Endothelial cell of umbilical vein (primary cell): ENCODE results near the gene KLC3. TPM values are rescaled to one million over a fixed set of nuclear protein-coding genes. Genes with fewer than 3 reads are reported as not detected.
A peak's percentile ranks its signal among the peaks of the same experiment; 100 is the strongest.

Source experiments
- BruUV-seq: library from RNA; stranded (reverse); fragments of 400-500 nt; replicated peaks from 2 replicates; lab custom pipeline; 2021; lab: Mats Ljungman, UMichigan
- CTCF ChIA-PET: fragments of 300-600, 350-600 bp; sonication (Branson Sonifier 250); formaldehyde crosslinking; loops from one replicate; lab custom pipeline; 2021; ENCODE audit warnings: antibody characterized with exemption, inconsistent platforms; lab: Charles Lee
- POLR2A ChIA-PET: fragments of 300-600, 350-600 bp; sonication (Branson Sonifier 250); formaldehyde crosslinking; loops from one replicate; lab custom pipeline; 2021; ENCODE audit warnings: antibody characterized with exemption, inconsistent platforms; lab: Charles Lee
- DNase-seq: peaks from one replicate; pipeline ENCODE4 v3.0.0-alpha.2; 2011; ENCODE audit warnings: low read depth, low spot score
- FAIRE-seq: peaks from 2 replicates; lab custom pipeline; 2011; peaks lifted over from hg19 to GRCh38; lab: Jason Lieb, UNC
- H2AFZ ChIP-seq: 2 replicates; pipeline ENCODE4 v1.6.0; 2012; ENCODE audit warnings: low read depth, low read length, control low read depth, inconsistent platforms
- H3K27ac ChIP-seq: 2 replicates; pipeline ENCODE4 v1.5.1; 2011; ENCODE audit warnings: low read depth, mild to moderate bottlenecking, control low read depth, low read length, moderate library complexity; ENCODE audit not compliant: insufficient read depth
- H3K27me3 ChIP-seq, 2 experiments: 2 replicates each; pipeline versions ENCODE4 v1.6.0 to v1.6.1; 2011; ENCODE audit warnings: low read length in 2 of 2, mixed read lengths in 1 of 2; ENCODE audit not compliant: control insufficient read depth in 2 of 2, insufficient read depth in 2 of 2
- H3K36me3 ChIP-seq, 2 experiments: 2 replicates in 1 of 2; 3 replicates in 1 of 2; pipeline ENCODE4 v1.5.1; 2011; ENCODE audit warnings: low read length in 2 of 2, mild to moderate bottlenecking in 1 of 2, moderate library complexity in 1 of 2; ENCODE audit not compliant: control insufficient read depth in 2 of 2, insufficient read depth in 2 of 2; ENCODE audit errors: extremely low read depth in 1 of 2
- H3K4me1 ChIP-seq: 3 replicates; pipeline ENCODE4 v1.5.1; 2011; ENCODE audit warnings: mild to moderate bottlenecking, low read length; ENCODE audit not compliant: control insufficient read depth, insufficient read depth; ENCODE audit errors: extremely low read depth
- H3K4me2 ChIP-seq: 2 replicates; pipeline ENCODE4 v1.6.1; 2011; ENCODE audit warnings: low read length, control low read depth, mixed read lengths; ENCODE audit not compliant: insufficient read depth
- H3K4me3 ChIP-seq, 3 experiments: fragments of 200-600 bp in 1 of 3; sonication (generic), shearing (Covaris generic) in 1 of 3; replicated peaks in 1 of 3; 2 replicates each; pipeline ENCODE4 v1.5.1; 2011 to 2016; ENCODE audit warnings: control low read depth in 3 of 3, low read length in 3 of 3, mild to moderate bottlenecking in 2 of 3, inconsistent platforms in 1 of 3, low read depth in 1 of 3, moderate library complexity in 1 of 3; ENCODE audit not compliant: insufficient read depth in 1 of 3
- H3K79me2 ChIP-seq: 2 replicates; pipeline ENCODE4 v1.6.0; 2012; ENCODE audit warnings: low read length, inconsistent platforms; ENCODE audit not compliant: control insufficient read depth, insufficient read depth
- H3K9ac ChIP-seq: replicated peaks from 2 replicates; pipeline ENCODE3; 2011; ENCODE audit warnings: low read length, control low read depth; ENCODE audit not compliant: insufficient read depth; ENCODE audit errors: extremely low read depth
- H3K9me1 ChIP-seq: replicated peaks from 3 replicates; pipeline ENCODE4 v1.6.0; 2011; ENCODE audit warnings: mild to moderate bottlenecking, low read length; ENCODE audit not compliant: control insufficient read depth, insufficient read depth; ENCODE audit errors: extremely low read depth
- H3K9me3 ChIP-seq: replicated peaks from 2 replicates; pipeline ENCODE4 v1.5.1; 2012; ENCODE audit warnings: low read length, inconsistent platforms; ENCODE audit not compliant: control insufficient read depth, insufficient read depth
- H4K20me1 ChIP-seq: replicated peaks from 2 replicates; pipeline ENCODE3; 2011; ENCODE audit warnings: mild to moderate bottlenecking, low read length; ENCODE audit not compliant: control insufficient read depth, insufficient read depth; ENCODE audit errors: extremely low read depth
- CTCF ChIP-seq, 2 donors: IDR thresholded peaks; 1 replicate in 1 of 2; 2 replicates in 1 of 2; pipeline ENCODE4 v1.5.1; 2011; ENCODE audit warnings: low read length in 2 of 2, mild to moderate bottlenecking in 2 of 2, moderate library complexity in 2 of 2, control low read depth in 1 of 2, inconsistent platforms in 1 of 2, low read depth in 1 of 2; ENCODE audit not compliant: insufficient read depth in 1 of 2; ENCODE audit errors: extremely low read depth in 1 of 2
- EZH2 ChIP-seq: IDR thresholded peaks from 2 replicates; pipeline ENCODE4 v1.6.1; 2012; ENCODE audit warnings: borderline replicate concordance, low read depth, mild to moderate bottlenecking, moderate library complexity, low read length, inconsistent platforms; ENCODE audit not compliant: severe bottlenecking
- FOS ChIP-seq: IDR thresholded peaks from 2 replicates; pipeline ENCODE4 v1.6.1; 2011; ENCODE audit warnings: mild to moderate bottlenecking, low read length, moderate library complexity, borderline replicate concordance; ENCODE audit not compliant: insufficient read depth
- GATA2 ChIP-seq: IDR thresholded peaks from 2 replicates; pipeline ENCODE4 v1.7.0; 2011; ENCODE audit warnings: low read depth, mild to moderate bottlenecking, moderate library complexity, mixed read lengths, low read length; ENCODE audit not compliant: insufficient read length, insufficient read depth
- JUN ChIP-seq: IDR thresholded peaks from 2 replicates; pipeline ENCODE4 v1.6.1; 2011; ENCODE audit warnings: borderline replicate concordance, low read depth; ENCODE audit not compliant: insufficient read length, insufficient read depth
- MAX ChIP-seq: IDR thresholded peaks from 2 replicates; pipeline ENCODE4 v1.6.1; 2011; ENCODE audit not compliant: insufficient read depth, insufficient read length
- MYC ChIP-seq: IDR thresholded peaks from one replicate; pipeline ENCODE4 v1.6.1; 2011; ENCODE audit warnings: mild to moderate bottlenecking, low read depth, low read length
- POLR2A ChIP-seq: IDR thresholded peaks from 2 replicates; pipeline ENCODE4 v1.6.1; 2012; ENCODE audit warnings: low read depth, mild to moderate bottlenecking, control low read depth, low read length
- POLR2AphosphoS5 ChIP-seq: IDR thresholded peaks from 2 replicates; pipeline ENCODE4 v1.6.1; 2012; ENCODE audit warnings: low read depth, mild to moderate bottlenecking, control low read depth, low read length, moderate library complexity; ENCODE audit not compliant: insufficient read depth
- dilution Hi-C: fragments of 300-500 bp; cut with MboI; formaldehyde crosslinking; loops from one replicate; pipeline ENCODE4 v1.15.0; 2019; ENCODE audit warnings: low sequenced_read_pairs; ENCODE audit not compliant: extremely low pct_ligation_motif_present
- intact Hi-C: fragments of 100-400 bp; cut with micrococcal nuclease; formaldehyde crosslinking; loops from one replicate; pipeline ENCODE4 v1.10.0; 2022
- polyA plus RNA-seq, 4 experiments: library from polyadenylated mRNA; depleted of rRNA in 3 of 4; stranded (reverse) in 3 of 4; unstranded in 1 of 4; fragments of >200 nt; gene quantifications; 2 replicates each; pipeline versions ENCODE4 v1.2.1 to v1.2.3, GENCODE V29; 2011 to 2012; ENCODE audit warnings: missing spikeins in 1 of 4
- total RNA-seq: library from RNA; stranded (reverse); gene quantifications from 2 replicates; pipeline ENCODE4 v1.2.3, GENCODE V29; 2021

The KLC3 gene
- total and polyA plus RNA-seq, 2 donors (not counting 3 experiments of a cell fraction or from before 2014, with no cell fraction given) = not detected

GRCh38 chr19:45368737-45369340 is 28.3 kb downstream of the KLC3 start:
- no peaks in the 10 kb centered on the region for H3K9me3 ChIP-seq
- no peaks in the 10 kb centered on the region for H3K27me3 ChIP-seq
- no TSS peak for BruUV-seq
- H3K79me2 ChIP-seq = peaks cover 18% of the 10 kb centered on the region
- H3K36me3 ChIP-seq = peaks cover 0 to 3% of the 10 kb centered on the region in 2 experiments
- H3K4me3 ChIP-seq = peak overlapping the region in 1 of 3 experiments; percentile 14
- no peak overlapping the region for H2AFZ ChIP-seq
- dilution Hi-C loops (no loop called here), intact Hi-C loops (no loop called here)
- peaks cover 5% of the 10 kb centered on the region for H3K4me1 ChIP-seq
- DNase-seq = no peak
- ChIA-PET POLR2A (no interaction called here), CTCF (interaction anchor here (1.0 to 1.6 kb wide), 2 partner anchors 21 to 34 kb away, joined by 4 to 8 read pairs; no protein-coding TSS in a partner anchor)
- no peaks in the 10 kb centered on the region for H3K9me1 ChIP-seq
- H3K4me2 ChIP-seq = peak overlapping the region; percentile 25
- no peaks in the 10 kb centered on the region for H4K20me1 ChIP-seq
- H3K27ac ChIP-seq = no peak overlapping the region
- TF ChIP-seq POLR2AphosphoS5 = no peak
- TF ChIP-seq EZH2 = no peak
- TF ChIP-seq GATA2 = no peak
- no peak for TF ChIP-seq JUN
- TF ChIP-seq POLR2A = no peak
- no peak for TF ChIP-seq CTCF (IDR thresholded peaks at IDR 0.05; ENCODE audit: extremely low read depth in 1 of 2, insufficient read depth in 1 of 2, low read depth in 1 of 2, low read length in 2 of 2)
- TF ChIP-seq FOS = no peak
- no peak for TF ChIP-seq MYC
- TF ChIP-seq MAX = no peak
- H3K9ac ChIP-seq = no peak overlapping the region
- no peak for FAIRE-seq
